GM04503 (cell line): ENCODE results near the gene RNF115.
"Not testable (repeated sequence)": the region's sequence is repeated elsewhere in the genome, so short reads cannot be mapped to it uniquely, and the experiment has no call there.

Experiments
- DNase-seq: peaks from one replicate; pipeline ENCODE4 v3.0.0-alpha.2; 2012; ENCODE audit warnings: low read depth

Gene RNF115

GRCh38 chr1:145777357-145778145, 46.3 kb downstream of the RNF115 start:
- DNase-seq, result no peak

DNA sequence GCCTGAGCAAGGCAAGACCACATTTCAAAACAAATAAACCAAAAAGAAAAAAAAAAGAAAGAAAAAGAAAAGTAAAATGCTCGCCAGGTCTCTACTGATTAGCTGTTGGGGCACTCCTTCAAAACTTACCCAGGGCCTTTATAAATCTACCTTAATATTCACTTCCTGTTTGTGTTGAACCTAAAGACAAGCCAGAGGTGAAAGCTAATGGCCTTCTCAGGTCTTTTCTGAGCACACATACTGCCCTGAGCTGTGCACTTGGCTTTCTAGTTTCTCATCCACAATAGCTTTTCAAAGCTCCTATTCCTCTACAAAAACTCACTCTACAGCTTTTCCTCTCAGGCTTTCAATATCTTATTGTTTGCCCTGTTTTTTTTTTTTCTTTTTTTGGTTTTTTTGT, 50.5 kb downstream of the RNF115 start:
- DNase-seq, result no peak

- no peak for DNase-seq
Observed at GRCh38 chr1:145771056-145771455, 52.8 kb downstream of the RNF115 start.

DNA sequence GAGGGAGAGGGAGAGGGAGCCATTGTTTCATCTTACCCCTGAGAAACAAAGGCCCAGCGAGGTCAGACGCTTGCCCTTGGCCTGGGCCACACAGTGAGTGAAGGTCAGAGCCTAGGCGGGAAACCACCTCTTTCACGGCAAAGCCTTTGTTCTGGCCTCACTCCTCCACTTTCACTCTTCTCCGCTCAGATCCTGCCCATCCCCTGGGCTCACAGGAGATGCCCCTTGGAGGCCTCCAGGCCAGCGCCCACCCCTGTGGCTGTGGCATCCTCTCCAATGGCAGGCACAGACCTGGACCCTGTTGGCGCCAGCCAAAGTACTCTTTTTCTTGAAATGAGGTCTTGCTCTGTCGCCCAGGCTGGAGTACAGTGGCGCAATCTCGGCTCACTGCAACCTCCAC, 55.9 kb downstream of the RNF115 start:
- not testable (repeated sequence) for DNase-seq

- DNase-seq, result not testable (repeated sequence)
Observed at GRCh38 chr1:145766926-145767325, 57.0 kb downstream of the RNF115 start.

DNA sequence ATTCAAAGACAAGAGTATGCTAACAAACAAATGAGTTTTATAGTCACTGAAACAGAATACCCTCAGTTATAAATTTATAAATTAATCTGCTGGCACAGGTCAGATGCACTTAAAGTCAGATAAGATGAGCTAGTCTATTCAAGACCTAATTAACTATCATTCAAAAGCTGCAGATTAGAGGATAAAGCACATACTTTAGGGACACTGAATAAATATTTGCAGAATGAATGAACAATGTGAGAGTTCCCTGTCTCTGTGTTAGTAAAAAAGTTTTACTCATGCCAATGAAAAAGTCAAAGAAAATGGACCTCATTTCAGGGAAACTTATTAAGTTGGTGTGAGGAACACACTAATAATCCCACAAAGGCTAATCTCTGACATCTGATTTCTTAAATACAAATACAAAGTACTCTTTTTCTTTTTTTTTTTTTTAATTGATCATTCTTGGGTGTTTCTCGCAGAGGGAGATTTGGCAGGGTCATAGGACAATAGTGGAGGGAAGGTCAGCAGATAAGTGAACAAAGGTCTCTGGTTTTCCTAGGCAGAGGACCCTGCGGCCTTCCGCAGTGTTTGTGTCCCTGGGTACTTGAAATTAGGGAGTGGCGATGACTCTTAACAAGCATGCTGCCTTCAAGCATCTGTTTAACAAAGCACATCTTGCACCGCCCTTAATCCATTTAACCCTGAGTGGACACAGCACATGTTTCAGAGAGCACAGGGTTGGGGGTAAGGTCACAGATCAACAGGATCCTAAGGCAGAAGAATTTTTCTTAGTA, 58.1 kb downstream of the RNF115 start:
- not testable (repeated sequence) for DNase-seq

DNA sequence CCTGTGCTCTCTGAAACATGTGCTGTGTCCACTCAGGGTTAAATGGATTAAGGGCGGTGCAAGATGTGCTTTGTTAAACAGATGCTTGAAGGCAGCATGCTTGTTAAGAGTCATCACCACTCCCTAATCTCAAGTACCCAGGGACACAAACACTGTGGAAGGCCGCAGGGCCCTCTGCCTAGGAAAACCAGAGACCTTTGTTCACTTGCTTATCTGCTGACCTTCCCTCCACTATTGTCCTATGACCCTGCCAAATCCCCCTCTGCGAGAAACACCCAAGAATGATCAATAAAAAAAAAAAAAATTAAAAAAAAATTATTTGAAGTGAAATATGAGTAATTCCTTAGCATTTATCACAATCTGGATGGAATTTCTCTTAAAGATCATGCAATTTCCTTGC, 58.8 kb downstream of the RNF115 start:
- not testable (repeated sequence) for DNase-seq

DNA sequence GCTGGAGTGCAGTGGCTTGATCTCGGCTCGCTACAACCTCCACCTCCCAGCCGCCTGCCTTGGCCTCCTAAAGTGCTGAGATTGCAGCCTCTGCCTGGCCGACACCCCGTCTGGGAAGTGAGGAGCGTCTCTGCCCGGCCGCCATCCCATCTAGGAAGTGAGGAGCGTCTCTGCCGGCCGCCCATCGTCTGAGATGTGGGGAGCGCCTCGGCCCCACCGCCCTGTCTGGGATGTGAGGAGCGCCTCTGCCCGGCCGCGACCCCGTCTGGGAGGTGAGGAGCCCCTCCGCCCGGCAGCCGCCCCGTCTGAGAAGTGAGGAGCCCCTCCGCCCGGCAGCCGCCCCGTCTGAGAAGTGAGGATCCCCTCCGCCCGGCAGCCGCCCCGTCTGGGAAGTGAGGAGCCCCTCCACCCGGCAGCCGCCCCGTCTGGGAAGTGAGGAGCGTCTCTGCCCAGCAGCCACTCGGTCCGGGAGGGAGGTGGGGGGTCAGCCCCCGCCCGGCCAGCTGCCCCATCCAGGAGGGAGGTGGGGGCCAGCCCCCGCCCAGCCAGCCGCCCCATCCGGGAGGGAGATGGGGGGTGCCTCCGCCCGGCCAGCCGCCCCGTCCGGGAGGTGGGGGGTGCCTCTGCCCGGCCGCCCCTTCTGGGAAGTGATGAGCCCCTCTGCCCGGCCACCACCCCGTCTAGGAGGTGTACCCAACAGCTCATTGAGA, 59.5 kb downstream of the RNF115 start:
- not testable (repeated sequence) for DNase-seq

- DNase-seq, result not testable (repeated sequence)
Observed at GRCh38 chr1:145762001-145762400, 61.9 kb downstream of the RNF115 start.

GRCh38 chr1:145761498-145761897, 62.4 kb downstream of the RNF115 start:
- not testable (repeated sequence) for DNase-seq

DNA sequence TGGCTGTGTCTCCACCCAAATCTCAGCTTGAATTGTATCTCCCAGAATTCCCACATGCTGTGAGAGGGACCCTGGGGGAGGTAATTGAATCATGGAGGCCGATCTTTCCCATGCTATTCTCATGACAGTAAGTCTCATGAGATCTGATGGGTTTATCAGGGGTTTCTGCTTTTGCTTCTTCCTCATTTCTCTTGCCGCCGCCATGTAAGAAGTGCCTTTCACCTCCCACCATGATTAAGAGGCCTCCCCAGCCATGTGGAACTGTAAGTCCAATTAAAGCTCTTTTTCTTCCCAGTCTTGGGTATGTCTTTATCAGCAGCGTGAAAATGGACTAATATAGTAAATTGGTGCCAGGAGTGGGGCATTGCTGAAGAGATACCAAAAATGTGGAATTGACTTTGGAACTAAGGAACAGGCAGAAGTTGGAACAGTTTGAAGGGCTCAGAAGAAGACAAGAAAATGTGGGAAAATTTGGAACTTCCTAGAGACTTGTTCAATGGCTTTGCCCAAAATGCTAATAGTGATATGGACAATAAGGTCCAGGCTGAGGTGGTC, 63.4 kb downstream of the RNF115 start:
- not testable (repeated sequence) for DNase-seq

GRCh38 chr1:145759721-145760120, 64.2 kb downstream of the RNF115 start:
- no peak for DNase-seq

GRCh38 chr1:145758575-145758974, 65.3 kb downstream of the RNF115 start:
- DNase-seq, result no peak

- DNase-seq, result no peak
Observed at GRCh38 chr1:145758116-145758515, 65.8 kb downstream of the RNF115 start.

DNA sequence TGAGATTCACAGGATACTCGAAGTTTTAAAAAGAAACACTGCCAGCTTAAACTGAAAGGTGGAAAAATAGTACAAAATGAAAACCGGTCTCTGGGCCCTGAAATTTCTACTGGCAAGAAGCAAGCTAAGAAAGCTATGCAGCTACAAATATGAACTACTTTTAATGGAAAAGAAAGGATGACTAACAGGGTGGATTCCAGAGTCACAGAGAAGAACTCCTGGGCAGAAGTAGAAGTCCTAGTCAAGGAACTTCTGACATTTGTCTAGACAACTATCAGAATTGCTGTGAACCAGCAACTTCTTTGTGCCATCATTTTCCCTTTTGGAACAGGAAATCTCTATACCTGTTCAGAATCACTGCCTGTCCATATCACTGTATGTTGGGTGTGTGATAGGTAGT, 66.5 kb downstream of the RNF115 start:
- no peak for DNase-seq

DNA sequence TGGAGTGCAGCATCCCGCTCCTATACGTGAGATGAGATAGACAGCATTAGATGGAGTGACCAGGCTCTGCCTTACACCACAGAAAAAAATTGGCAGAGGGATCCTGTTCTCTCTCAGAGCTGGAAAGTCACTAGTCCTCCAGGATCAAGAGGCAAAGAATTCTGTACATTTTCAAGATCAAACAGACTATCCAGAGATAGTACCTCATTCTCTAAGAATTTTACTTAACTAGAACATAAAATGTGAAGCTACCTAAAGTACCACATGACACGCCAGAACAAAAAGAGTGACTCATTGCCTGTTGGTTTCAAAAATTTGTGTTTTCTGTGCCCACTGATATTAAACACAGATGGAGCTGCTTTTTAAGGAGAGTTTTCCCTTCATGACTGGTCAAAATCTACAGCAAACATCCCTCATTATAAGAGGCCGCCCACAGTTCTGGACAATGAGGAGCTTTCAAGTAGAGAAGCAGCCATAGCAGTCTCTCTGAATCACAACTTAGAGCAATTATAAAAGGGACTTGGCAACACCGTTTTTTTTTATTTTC, 72.3 kb downstream of the RNF115 start:
- peak; percentile 99 for DNase-seq

DNA sequence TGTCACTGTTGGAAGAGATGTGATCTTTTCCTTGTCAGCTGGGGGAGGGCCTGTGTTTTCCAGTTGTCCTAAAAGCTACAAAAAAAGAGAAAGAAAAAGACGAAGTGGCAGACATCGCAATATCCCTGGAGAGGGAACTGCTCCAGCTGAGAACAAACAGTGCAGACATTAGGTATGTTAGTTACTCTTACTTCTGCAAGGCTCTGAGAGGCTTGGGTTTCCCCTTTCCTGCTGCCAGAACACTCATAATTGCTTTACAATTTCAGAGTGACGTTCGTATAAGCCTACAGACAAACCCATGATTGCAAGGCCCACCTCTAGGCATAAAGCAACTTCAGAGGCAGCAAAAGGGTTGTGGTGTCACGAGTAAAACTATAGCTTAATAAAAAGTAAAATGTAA, 73.5 kb downstream of the RNF115 start:
- DNase-seq, result no peak

DNA sequence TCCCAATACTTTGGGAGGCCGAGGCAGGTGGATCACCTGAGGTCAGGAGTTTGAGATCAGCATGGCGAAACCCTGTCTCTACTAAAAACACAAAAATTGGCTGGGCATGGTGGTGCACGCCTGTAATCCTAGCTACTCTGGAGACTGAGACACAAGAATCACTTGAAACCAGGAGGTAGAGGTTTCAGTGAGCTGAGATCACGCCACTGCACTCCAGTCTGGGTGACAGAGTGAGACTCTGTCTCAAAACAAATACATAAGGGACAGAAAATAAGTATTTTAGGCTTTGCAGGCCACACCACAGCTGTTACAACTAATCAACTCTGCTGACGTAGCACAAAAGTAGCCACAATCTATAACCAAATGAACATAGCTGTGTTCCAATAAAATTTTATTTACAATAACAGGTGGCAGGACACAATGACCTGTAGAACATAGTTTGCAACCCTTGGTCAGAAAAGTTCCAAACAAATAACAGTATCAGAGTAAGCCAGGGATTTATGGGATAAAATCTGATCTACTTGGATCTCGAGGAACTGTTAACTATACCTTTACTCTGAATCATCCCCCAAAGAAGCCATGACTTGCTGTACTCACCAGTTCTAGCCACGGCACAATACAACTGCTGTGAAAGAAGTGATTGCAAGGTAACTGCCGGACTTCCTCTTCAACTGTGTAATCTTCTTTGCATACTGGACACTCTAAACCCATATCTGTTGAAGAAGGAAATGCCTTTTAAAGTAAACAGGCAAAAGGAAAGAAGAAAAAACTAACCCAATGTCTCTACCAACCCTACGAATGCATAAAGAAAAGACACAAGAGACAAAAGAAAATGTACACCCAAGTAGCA, 76.3 kb downstream of the RNF115 start:
- DNase-seq, result no peak

DNA sequence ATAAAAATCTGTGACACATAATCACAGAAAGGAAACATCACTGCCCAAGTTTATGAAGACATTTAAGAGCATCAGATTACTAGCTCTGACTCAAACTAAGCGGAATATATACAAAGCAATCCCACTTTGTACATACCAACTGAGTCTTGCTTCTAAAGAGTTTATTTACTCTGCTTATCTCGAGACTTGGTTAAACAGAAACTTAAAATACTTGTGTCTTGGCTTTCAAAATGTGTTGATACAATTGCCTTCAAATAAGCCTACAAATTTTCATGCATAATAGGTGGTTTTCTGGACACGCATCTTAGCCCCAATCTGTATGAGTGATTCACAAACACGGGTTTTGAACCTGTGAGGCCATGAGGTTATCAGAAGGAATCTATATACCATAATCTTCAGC, 83.6 kb downstream of the RNF115 start:
- no peak for DNase-seq

GRCh38 chr1:145736191-145736590, 87.7 kb downstream of the RNF115 start:
- DNase-seq, result no peak

- no peak for DNase-seq
Observed at GRCh38 chr1:145730900-145731299, 93.0 kb downstream of the RNF115 start.
